ENCODE data around the gene MS4A10. TPM values are rescaled to one million over a fixed set of nuclear protein-coding genes. Genes with fewer than 3 reads are reported as not detected.

MS4A10 gene
- total and polyA plus RNA-seq, 4 donors, result 5.5 TPM; not detected in 3

DNA sequence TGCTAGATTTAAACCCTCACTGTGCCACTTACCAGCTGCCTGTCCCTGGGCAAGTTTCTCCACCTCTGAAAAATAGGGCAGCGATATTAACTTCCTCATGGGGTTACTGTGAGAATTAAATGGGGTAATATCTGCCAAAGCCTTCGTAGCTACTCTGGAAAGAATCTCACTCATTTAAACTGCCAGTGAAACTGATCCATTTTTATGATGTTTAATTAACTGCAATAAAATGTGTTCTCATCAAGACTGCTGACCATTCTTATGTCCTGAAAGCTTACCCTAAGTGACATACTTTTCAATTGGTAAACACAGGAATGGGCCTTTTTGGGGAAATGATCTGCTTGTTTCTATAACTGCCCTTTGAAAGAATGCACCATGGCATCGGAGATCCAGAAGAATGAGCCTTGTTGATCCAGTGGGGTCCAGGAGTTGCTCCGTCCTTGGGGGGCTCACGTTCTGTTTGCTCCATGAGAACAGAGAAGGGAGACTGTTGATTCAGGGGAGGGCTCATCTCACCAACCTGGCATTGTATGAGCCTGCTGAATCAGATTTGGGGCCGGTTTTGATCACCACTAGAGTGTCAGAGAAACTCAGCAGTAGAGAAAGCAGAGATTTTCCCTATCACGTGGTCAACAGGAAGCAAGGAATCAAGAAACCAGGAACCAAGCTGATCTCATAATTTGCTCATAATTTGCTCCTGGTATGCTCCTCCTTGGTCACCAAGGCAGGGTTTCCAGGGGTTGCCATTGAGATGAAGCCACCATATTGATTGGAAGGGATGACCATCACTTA lies 49.8 kb downstream of the MS4A10 start:
- H3K27me3 ChIP-seq (ENCODE audit: control insufficient read depth in 1 of 2, insufficient read depth in 2 of 2, low read length in 1 of 2), result no peaks in the 10 kb centered on the region
- intact Hi-C loops (cut with DNase I), result loop anchor here in 1 of 2 donors (5.0 kb wide), 1 partner anchor 297 kb away; no protein-coding TSS in a partner anchor
- ATAC-seq (ENCODE audit: low FRiP score) (no peak), DNase-seq (no peak)
- no peaks in the 10 kb centered on the region for H3K4me1 ChIP-seq (ENCODE audit: control insufficient read depth in 1 of 2, insufficient read depth in 2 of 2, low read length in 2 of 2)
- no peak overlapping the region for H3K27ac ChIP-seq (ENCODE audit: low read depth in 1 of 2, low read length in 2 of 2)
- H3K36me3 ChIP-seq (ENCODE audit: control insufficient read depth in 1 of 2, insufficient read depth in 2 of 2, low read length in 1 of 2), result no peaks in the 10 kb centered on the region
- H3K4me3 ChIP-seq (ENCODE audit: low read length in 2 of 2), result no peak overlapping the region
- H3K9me3 ChIP-seq (ENCODE audit: control insufficient read depth, low read length), result no peaks in the 10 kb centered on the region
- 56 to 64% methylated on average over 7 of the region's 7 CpGs for WGBS, 2 donors

DNA sequence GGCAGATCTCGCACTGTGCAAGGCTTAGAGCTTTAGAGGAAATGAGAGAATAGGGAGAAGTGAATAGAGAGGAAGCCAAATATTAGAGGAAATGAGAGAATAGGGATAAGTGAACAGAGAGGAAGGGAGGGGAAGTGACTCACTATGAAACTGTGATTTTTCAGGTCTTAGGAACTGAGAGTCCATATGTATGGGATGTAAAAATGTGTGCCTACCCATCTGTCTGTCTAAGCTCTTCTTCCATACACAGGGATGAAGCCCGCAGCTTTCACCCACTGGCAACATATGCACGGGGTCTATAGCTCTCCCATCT lies 50.4 kb downstream of the MS4A10 start:
- ATAC-seq (ENCODE audit: low FRiP score) (no peak), DNase-seq (no peak)
- H3K27ac ChIP-seq (ENCODE audit: low read depth in 1 of 2, low read length in 2 of 2), result no peak overlapping the region
- intact Hi-C loops (cut with DNase I), result no loop called here
- H3K4me3 ChIP-seq (ENCODE audit: low read length in 2 of 2), result no peak overlapping the region
- no peaks in the 10 kb centered on the region for H3K9me3 ChIP-seq (ENCODE audit: control insufficient read depth, low read length)
- no peaks in the 10 kb centered on the region for H3K36me3 ChIP-seq (ENCODE audit: control insufficient read depth in 1 of 2, insufficient read depth in 2 of 2, low read length in 1 of 2)
- H3K4me1 ChIP-seq (ENCODE audit: control insufficient read depth in 1 of 2, insufficient read depth in 2 of 2, low read length in 2 of 2), result no peaks in the 10 kb centered on the region
- no peaks in the 10 kb centered on the region for H3K27me3 ChIP-seq (ENCODE audit: control insufficient read depth in 1 of 2, insufficient read depth in 2 of 2, low read length in 1 of 2)
- 82 to 92% methylated on average over 3 of the region's 3 CpGs for WGBS, 2 donors

DNA sequence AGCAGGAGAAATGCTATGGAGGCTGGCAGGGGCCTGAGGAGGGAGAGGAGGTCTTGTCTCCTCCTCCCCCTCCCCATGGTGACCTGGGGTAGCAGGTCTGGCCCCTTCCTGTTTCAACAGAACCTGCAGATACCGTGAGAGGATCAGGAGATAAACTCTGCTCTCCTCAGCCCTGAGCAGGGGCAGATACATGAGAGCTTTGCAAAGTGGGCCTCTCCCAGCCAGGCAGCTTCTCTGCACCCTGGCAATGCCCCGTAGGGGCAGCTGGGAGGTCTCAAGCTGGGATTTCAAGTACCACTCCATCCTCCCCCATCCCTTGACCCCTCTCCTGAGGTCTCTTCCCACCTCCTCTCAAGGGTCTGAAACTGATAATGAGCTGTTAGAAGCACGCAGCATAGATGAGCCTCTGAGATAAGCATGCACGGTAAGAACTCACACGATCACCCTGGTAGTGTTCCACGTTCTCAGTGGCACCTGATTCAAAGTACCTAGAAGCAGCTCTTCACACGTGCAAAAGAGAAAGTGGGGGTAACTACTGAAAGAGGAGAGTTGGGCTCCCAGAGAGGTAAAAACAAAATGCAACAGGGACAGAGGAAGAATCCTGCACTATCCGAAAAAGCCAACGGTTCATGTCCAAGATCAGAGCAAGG lies 51.9 kb downstream of the MS4A10 start:
- DNase-seq (no peak), ATAC-seq (ENCODE audit: low FRiP score) (no peak)
- intact Hi-C loops (cut with DNase I), result no loop called here
- H3K4me1 ChIP-seq (ENCODE audit: control insufficient read depth in 1 of 2, insufficient read depth in 2 of 2, low read length in 2 of 2), result peaks cover 0 to 3% of the 10 kb centered on the region in 2 donors
- no peak overlapping the region for H3K27ac ChIP-seq (ENCODE audit: low read depth in 1 of 2, low read length in 2 of 2)
- H3K9me3 ChIP-seq (ENCODE audit: control insufficient read depth, low read length), result no peaks in the 10 kb centered on the region
- 69 to 79% methylated on average over 9 of the region's 9 CpGs for WGBS, 2 donors
- H3K4me3 ChIP-seq (ENCODE audit: low read length in 2 of 2), result no peak overlapping the region
- H3K27me3 ChIP-seq (ENCODE audit: control insufficient read depth in 1 of 2, insufficient read depth in 2 of 2, low read length in 1 of 2), result no peaks in the 10 kb centered on the region
- no peaks in the 10 kb centered on the region for H3K36me3 ChIP-seq (ENCODE audit: control insufficient read depth in 1 of 2, insufficient read depth in 2 of 2, low read length in 1 of 2)

DNA sequence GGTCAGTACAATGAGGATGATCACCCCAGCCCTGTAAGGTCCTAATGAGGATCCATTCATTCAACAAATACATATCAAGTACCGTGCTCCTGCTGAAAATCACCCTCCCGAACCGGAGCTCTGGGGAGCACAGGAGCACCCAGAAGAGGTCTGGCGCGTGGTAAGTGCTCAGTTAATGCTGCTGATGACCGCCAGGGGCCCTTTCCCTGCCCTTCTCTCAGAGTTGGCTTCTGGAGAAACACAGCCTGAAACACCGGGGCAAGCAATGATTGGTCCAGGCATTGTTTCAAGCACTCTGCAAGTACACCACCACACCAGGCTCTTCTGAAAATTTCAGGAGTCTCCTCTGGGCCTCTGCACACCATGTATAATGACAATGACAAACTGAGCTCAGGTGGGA lies 53.0 kb downstream of the MS4A10 start:
- Histone ChIP-seq H3K4me1 (ENCODE audit: control insufficient read depth in 1 of 2, insufficient read depth in 2 of 2, low read length in 2 of 2) (peaks cover 0 to 3% of the 10 kb centered on the region in 2 donors), H3K27ac (ENCODE audit: low read depth in 1 of 2, low read length in 2 of 2) (no peak overlapping the region), H3K27me3 (ENCODE audit: control insufficient read depth in 1 of 2, insufficient read depth in 2 of 2, low read length in 1 of 2) (no peaks in the 10 kb centered on the region), H3K4me3 (ENCODE audit: low read length in 2 of 2) (no peak overlapping the region), H3K36me3 (ENCODE audit: control insufficient read depth in 1 of 2, insufficient read depth in 2 of 2, low read length in 1 of 2) (no peaks in the 10 kb centered on the region), H3K9me3 (ENCODE audit: control insufficient read depth, low read length) (no peaks in the 10 kb centered on the region)
- 71 to 74% methylated on average over 7 of the region's 7 CpGs for WGBS, 2 donors
- intact Hi-C loops (cut with DNase I), result no loop called here
- ATAC-seq (ENCODE audit: low FRiP score) (no peak), DNase-seq (no peak)

DNA sequence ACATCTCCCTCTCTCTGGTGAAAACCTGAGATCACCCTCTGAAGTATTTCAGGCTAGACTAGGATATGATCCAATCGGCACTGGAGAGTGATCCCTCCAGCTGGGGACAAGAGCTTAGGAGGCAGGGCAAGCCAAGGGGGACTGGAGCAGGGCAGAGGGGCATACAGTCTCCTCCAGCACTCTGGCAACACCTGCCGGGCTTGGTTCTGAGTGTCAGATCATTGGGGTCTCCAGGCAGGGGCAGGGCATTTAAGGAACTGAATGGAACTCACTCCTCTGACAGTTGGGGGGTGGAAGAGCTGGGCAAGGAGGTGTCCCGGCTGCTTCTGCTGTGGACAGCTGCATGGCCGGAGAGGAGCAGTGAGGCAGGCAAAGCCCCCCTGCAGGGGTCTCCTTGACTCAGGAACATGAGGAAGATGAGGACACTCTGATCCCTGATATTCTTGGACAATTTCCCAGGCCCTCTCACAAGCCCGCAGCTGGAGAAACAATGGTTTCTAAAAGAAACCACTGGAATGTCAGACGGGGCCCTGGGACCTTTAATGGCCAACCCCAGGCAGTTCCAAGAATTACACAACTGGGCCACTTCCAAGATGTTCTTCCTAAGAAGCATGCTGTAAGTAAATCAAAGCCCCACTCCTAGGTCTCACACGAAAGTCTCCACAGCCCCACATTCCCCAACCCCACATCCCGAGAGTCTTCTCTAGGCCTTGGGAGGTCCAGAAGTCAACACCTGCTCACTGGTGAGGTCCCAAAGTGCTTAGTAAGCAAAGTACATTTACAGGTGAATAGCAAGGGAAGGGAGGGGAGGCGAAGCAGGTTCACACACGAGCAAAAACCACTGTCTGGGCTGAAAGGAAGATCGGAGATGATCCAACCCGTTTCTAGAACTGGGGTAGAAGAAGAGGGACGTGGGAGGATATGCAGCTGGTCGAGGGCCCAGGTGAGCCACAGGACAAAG lies 55.6 kb downstream of the MS4A10 start:
- H3K4me1 ChIP-seq (ENCODE audit: control insufficient read depth in 1 of 2, insufficient read depth in 2 of 2, low read length in 2 of 2), result peaks cover 0 to 7% of the 10 kb centered on the region in 2 donors
- H3K9me3 ChIP-seq (ENCODE audit: control insufficient read depth, low read length), result no peaks in the 10 kb centered on the region
- WGBS, 2 donors, result 41 to 42% methylated on average over 14 of the region's 14 CpGs
- DNase-seq, result no peak
- no peak overlapping the region for H3K4me3 ChIP-seq (ENCODE audit: low read length in 2 of 2)
- H3K27ac ChIP-seq (ENCODE audit: low read depth in 1 of 2, low read length in 2 of 2), result no peak overlapping the region
- H3K36me3 ChIP-seq (ENCODE audit: control insufficient read depth in 1 of 2, insufficient read depth in 2 of 2, low read length in 1 of 2), result no peaks in the 10 kb centered on the region
- intact Hi-C loops (cut with DNase I), result loop anchor here (5.0 to 10.0 kb wide), 4 partner anchors 67 to 554 kb away; partner anchors contain the start of genes PRPF19 (in 2 of the 2), TMEM216 (in 1 of the 2) and VPS37C (in 1 of the 2)
- no peaks in the 10 kb centered on the region for H3K27me3 ChIP-seq (ENCODE audit: control insufficient read depth in 1 of 2, insufficient read depth in 2 of 2, low read length in 1 of 2)
- ATAC-seq (ENCODE audit: low FRiP score), result peak; percentile 23

DNA sequence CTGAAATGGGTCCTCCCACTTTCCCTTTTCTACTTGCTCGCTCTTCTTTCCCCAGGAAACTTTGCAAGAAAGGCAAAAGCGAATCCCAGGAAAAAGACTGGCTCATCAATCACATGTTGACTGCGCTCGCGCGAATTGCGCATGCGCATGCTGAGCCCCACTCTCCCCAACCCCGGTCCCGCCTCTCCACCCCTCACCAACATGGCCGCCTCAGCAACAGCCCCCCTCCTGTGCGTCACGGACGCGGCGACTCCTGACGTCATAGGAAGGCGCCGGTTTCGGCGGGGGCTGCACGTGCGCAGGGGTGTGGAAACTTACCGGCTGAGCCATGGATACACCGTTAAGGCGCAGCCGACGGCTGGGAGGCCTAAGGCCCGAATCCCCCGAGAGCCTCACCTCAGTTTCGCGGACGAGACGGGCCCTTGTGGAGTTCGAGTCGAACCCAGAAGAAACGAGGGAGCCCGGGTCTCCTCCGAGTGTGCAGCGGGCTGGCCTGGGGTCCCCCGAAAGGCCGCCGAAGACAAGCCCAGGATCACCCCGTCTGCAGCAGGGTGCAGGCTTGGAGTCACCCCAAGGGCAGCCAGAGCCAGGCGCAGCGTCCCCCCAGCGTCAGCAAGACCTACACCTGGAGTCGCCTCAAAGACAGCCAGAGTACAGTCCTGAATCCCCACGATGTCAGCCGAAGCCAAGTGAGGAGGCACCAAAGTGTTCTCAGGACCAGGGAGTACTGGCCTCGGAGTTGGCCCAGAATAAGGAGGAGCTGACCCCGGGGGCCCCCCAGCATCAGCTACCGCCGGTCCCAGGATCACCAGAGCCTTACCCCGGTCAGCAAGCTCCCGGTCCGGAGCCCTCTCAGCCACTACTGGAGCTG lies 56.9 kb downstream of the MS4A10 start, which contains the start of gene CCDC86:
TSS of gene CCDC86 (plus strand) at position 317 of the 871 bp plus-strand sequence. CDS start at position 329, 12 bp downstream.
- intact Hi-C loops (cut with DNase I), result loop anchor here (5.0 to 10.0 kb wide), 4 partner anchors 65 to 553 kb away; partner anchors contain the start of genes PRPF19 (in 2 of the 2), TMEM216 (in 1 of the 2) and VPS37C (in 1 of the 2)
- WGBS, 2 donors, result 0 to 1% methylated on average over 56 to 57 of the region's 57 CpGs
- H3K27ac ChIP-seq (ENCODE audit: low read depth in 1 of 2, low read length in 2 of 2), result peak within 1 kb of the TSS in 1 of 2 donors; percentile 8
- DNase-seq (peak; percentile 98 to 99), ATAC-seq (ENCODE audit: low FRiP score) (peak; percentile 98)
- peak within 1 kb of the TSS; percentile 32 to 46 for H3K4me3 ChIP-seq (ENCODE audit: low read length in 2 of 2)
- H3K36me3 ChIP-seq (ENCODE audit: control insufficient read depth in 1 of 2, insufficient read depth in 2 of 2, low read length in 1 of 2), result no peaks in the 10 kb centered on the region
- H3K27me3 ChIP-seq (ENCODE audit: control insufficient read depth in 1 of 2, insufficient read depth in 2 of 2, low read length in 1 of 2), result no peaks in the 10 kb centered on the region
- H3K4me1 ChIP-seq (ENCODE audit: control insufficient read depth in 1 of 2, insufficient read depth in 2 of 2, low read length in 2 of 2), result peaks cover 0 to 7% of the 10 kb centered on the region in 2 donors
- no peaks in the 10 kb centered on the region for H3K9me3 ChIP-seq (ENCODE audit: control insufficient read depth, low read length)

DNA sequence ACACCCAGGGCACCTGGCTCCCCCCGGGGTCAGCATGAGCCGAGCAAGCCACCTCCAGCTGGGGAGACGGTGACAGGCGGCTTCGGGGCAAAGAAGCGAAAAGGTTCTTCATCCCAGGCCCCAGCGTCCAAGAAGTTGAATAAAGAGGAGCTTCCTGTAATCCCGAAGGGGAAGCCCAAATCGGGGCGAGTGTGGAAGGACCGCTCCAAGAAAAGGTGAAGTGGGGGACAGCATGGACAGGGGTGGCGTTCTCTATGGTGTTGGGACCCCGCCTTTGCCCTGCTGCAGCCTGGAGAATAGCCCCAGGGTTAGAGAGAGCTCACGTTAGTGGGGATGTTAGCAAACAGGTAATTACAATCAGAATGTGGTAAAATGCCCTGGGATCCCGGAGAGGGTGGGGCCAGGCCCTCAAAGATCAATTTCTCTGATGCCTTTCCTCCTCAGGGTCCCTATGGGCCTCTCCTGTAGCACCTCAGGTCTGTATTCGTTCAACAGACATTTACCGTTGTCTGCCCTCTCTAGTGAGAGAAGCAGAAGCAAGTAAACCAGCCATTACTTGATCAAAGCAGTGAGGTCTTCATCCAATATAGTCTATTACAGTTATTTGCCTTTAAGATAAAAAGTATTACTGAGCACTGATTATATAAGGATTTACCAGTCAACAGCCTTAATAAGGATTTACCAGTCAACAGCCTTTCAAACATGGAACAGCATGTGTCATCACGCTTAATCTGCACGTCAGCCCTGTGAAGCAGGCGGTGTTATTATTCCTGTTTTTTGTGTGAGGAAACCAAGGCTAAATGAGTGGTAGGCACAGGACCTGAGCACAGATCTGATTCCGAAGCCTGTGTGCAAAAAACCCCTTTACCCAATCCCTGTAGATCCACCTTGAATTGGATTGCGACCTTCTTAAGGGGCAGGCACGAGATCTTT lies 57.8 kb downstream of the MS4A10 start:
- ATAC-seq (ENCODE audit: low FRiP score), result no peak
- no peak overlapping the region for H3K27ac ChIP-seq (ENCODE audit: low read depth in 1 of 2, low read length in 2 of 2)
- 13 to 14% methylated on average over 23 of the region's 23 CpGs for WGBS, 2 donors

More for the DNA sequence above, 57.8 kb downstream of the MS4A10 start:
- intact Hi-C loops (cut with DNase I), result loop anchor here (5.0 to 10.0 kb wide), 4 partner anchors 64 to 552 kb away; partner anchors contain the start of genes PRPF19 (in 2 of the 2), TMEM216 (in 1 of the 2) and VPS37C (in 1 of the 2)
- Histone ChIP-seq H3K9me3 (ENCODE audit: control insufficient read depth, low read length) (no peaks in the 10 kb centered on the region), H3K36me3 (ENCODE audit: control insufficient read depth in 1 of 2, insufficient read depth in 2 of 2, low read length in 1 of 2) (no peaks in the 10 kb centered on the region), H3K4me1 (ENCODE audit: control insufficient read depth in 1 of 2, insufficient read depth in 2 of 2, low read length in 2 of 2) (peaks cover 0 to 7% of the 10 kb centered on the region in 2 donors), H3K27me3 (ENCODE audit: control insufficient read depth in 1 of 2, insufficient read depth in 2 of 2, low read length in 1 of 2) (no peaks in the 10 kb centered on the region), H3K4me3 (ENCODE audit: low read length in 2 of 2) (peak overlapping the region; percentile 32 to 46)
- no peak for DNase-seq
